Measurements from ENCODE around the gene MYEF2. TPM values are rescaled to one million over a fixed set of nuclear protein-coding genes. Genes with fewer than 3 reads are reported as not detected.

MYEF2 gene
- total RNA-seq, 1 experiment from 2014 or later = 37.3 TPM

DNA sequence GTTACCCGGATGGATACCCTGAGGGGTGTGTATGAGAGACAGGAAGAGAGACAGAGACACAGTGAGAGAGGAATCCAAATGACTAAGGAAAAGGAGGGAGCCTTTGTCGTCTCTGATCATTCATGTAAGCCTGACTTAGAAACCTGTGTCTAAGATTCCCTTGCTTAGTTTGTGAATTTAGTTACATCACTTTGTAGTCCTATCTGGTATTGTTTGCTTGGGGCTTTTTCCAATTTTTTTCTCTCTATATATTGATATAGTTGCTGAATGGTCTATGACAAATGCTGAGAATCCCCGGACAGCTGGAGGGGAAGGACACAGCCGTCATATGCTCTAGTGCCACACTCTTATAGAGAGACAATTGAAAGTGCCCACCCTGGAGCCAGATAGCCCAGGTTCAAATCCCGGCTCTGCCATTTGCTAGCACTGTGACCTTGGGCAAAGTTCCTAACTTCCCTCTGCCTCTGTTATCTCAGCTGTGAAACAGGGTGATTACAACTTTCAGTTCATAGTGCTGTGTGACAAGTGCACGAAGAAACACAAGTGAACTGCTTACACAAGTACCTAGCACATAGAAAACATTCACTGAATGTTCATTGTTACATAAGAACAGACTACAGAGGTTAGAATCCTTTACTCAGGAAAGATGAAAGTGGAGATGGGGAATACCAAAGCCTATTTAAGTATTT, 51.3 kb downstream of the MYEF2 start:
- Histone ChIP-seq H3K4me3 (ENCODE audit: low read depth, low read length) (no peak overlapping the region), H3K27me3 (replicated peaks; ENCODE audit: control insufficient read depth, insufficient read depth, low read length) (no peaks in the 10 kb centered on the region; the same call in none of the 2 replicates), H3K9me3 (no peaks in the 10 kb centered on the region), H3K4me1 (no peaks in the 10 kb centered on the region), H3K36me3 (ENCODE audit: control insufficient read depth, insufficient read depth, low read length) (no peaks in the 10 kb centered on the region)
- POLR2A ChIA-PET = no interaction called here
- H3K27ac Mint-ChIP-seq (ENCODE audit: unreplicated experiment) = no peak overlapping the region
- H3K4me1 Mint-ChIP-seq (ENCODE audit: low read depth, unreplicated experiment) = no peaks in the 10 kb centered on the region
- DNase-seq = no peak
- intact Hi-C loops (cut with micrococcal nuclease; ENCODE audit: unreplicated experiment) = no loop called here
- peaks cover 12% of the 10 kb centered on the region for H3K27me3 Mint-ChIP-seq (ENCODE audit: insufficient read depth, unreplicated experiment)
- no peaks in the 10 kb centered on the region for H3K9me3 Mint-ChIP-seq (ENCODE audit: unreplicated experiment)
- no peak overlapping the region for H3K4me3 Mint-ChIP-seq (ENCODE audit: unreplicated experiment)
- H3K36me3 Mint-ChIP-seq (ENCODE audit: insufficient read depth, unreplicated experiment) = no peaks in the 10 kb centered on the region
- no peak for TF ChIP-seq CTCF (IDR thresholded peaks at IDR 0.05; ENCODE audit: insufficient read depth in 1 of 2, low read depth in 1 of 2, low read length in 1 of 2, severe bottlenecking in 1 of 2, unreplicated experiment in 1 of 2)
- no TSS peak for BruUV-seq (replicated peaks)
- CTCF ChIA-PET = no interaction called here

DNA sequence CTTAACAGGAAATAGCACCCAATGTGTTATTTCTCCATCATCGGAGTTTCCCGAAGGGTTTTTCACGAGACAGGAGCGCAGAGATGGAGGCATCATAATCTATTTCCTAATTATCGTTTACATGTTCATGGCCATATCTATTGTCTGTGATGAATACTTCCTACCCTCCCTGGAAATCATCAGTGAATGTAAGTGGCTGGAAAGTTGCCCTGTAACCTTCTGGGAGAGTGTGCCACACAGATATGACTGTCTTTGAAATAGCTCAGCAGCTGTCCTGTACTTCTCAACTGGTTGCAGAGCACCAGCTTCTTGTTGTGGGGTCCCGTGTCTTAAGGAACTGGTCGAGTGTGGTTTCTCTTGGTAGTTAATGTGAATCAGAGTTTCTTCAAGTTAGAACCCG, 56.2 kb downstream of the MYEF2 start:
- no peak for TF ChIP-seq CTCF (IDR thresholded peaks at IDR 0.05; ENCODE audit: insufficient read depth in 1 of 2, low read depth in 1 of 2, low read length in 1 of 2, severe bottlenecking in 1 of 2, unreplicated experiment in 1 of 2)
- BruUV-seq (replicated peaks) = no TSS peak

DNA sequence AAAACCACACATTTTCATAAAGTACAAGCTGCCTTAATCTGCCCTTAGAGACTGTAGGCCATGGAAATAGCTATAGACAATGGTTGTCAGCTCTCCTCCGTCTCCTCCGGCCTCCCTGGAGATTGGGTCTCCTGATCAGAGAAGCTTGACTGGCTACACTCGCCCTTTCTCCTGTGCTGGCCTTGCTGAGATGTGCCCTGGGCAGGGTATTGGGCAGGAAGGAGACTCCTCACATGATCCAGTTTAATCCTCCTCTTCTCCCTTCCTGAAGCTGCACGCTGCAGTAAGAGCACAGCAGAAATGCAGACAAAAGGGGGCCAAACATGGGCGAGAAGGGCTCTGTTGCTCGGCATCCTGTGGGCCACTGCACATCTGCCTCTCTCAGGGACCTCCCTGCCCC, 57.4 kb downstream of the MYEF2 start, which contains the start of gene SLC24A5:
Gene SLC24A5, plus strand, starts transcription at position 246 of the 400 bp plus-strand sequence. Its CDS starts 55 bp downstream, at position 301.
- intact Hi-C loops (cut with micrococcal nuclease; ENCODE audit: unreplicated experiment) = no loop called here
- TF ChIP-seq CTCF (IDR thresholded peaks at IDR 0.05; ENCODE audit: insufficient read depth in 1 of 2, low read depth in 1 of 2, low read length in 1 of 2, severe bottlenecking in 1 of 2, unreplicated experiment in 1 of 2) = no peak
- Mint-ChIP-seq H3K4me1 (ENCODE audit: low read depth, unreplicated experiment) (no peaks in the 10 kb centered on the region), H3K4me3 (ENCODE audit: unreplicated experiment) (no peak within 1 kb of the TSS), H3K27me3 (ENCODE audit: insufficient read depth, unreplicated experiment) (peaks cover 13% of the 10 kb centered on the region), H3K27ac (ENCODE audit: unreplicated experiment) (no peak within 1 kb of the TSS), H3K9me3 (ENCODE audit: unreplicated experiment) (no peaks in the 10 kb centered on the region), H3K36me3 (ENCODE audit: insufficient read depth, unreplicated experiment) (no peaks in the 10 kb centered on the region)
- H3K27me3 ChIP-seq (replicated peaks; ENCODE audit: control insufficient read depth, insufficient read depth, low read length) = no peaks in the 10 kb centered on the region; the same call in none of the 2 replicates
- H3K4me1 ChIP-seq = no peaks in the 10 kb centered on the region
- no TSS peak for BruUV-seq (replicated peaks)
- H3K4me3 ChIP-seq (ENCODE audit: low read depth, low read length) = no peak within 1 kb of the TSS
- H3K36me3 ChIP-seq (ENCODE audit: control insufficient read depth, insufficient read depth, low read length) = no peaks in the 10 kb centered on the region
- CTCF ChIA-PET = no interaction called here
- no peak for DNase-seq
- POLR2A ChIA-PET = no interaction called here
- no peaks in the 10 kb centered on the region for H3K9me3 ChIP-seq

More for the DNA sequence above, 56.2 kb downstream of the MYEF2 start:
- intact Hi-C loops (cut with micrococcal nuclease; ENCODE audit: unreplicated experiment) = no loop called here
- no peak overlapping the region for H3K4me3 Mint-ChIP-seq (ENCODE audit: unreplicated experiment)
- CTCF ChIA-PET = no interaction called here
- Histone ChIP-seq H3K27me3 (replicated peaks; ENCODE audit: control insufficient read depth, insufficient read depth, low read length) (no peaks in the 10 kb centered on the region; the same call in none of the 2 replicates), H3K4me1 (no peaks in the 10 kb centered on the region), H3K4me3 (ENCODE audit: low read depth, low read length) (no peak overlapping the region), H3K9me3 (no peaks in the 10 kb centered on the region), H3K36me3 (ENCODE audit: control insufficient read depth, insufficient read depth, low read length) (no peaks in the 10 kb centered on the region)
- DNase-seq = no peak
- POLR2A ChIA-PET = no interaction called here
- no peaks in the 10 kb centered on the region for H3K36me3 Mint-ChIP-seq (ENCODE audit: insufficient read depth, unreplicated experiment)
- H3K9me3 Mint-ChIP-seq (ENCODE audit: unreplicated experiment) = no peaks in the 10 kb centered on the region
- H3K27me3 Mint-ChIP-seq (ENCODE audit: insufficient read depth, unreplicated experiment) = peaks cover 18% of the 10 kb centered on the region
- H3K4me1 Mint-ChIP-seq (ENCODE audit: low read depth, unreplicated experiment) = no peaks in the 10 kb centered on the region
- H3K27ac Mint-ChIP-seq (ENCODE audit: unreplicated experiment) = no peak overlapping the region
